ENCODE data around the gene MYOG. TPM values are rescaled to one million over a fixed set of nuclear protein-coding genes. Genes with fewer than 3 reads are reported as not detected.

The MYOG gene
- total and polyA plus RNA-seq, 10 of the 15 experiments (the other 5 are each of a cell fraction or from before 2014, with no cell fraction given) = not detected

DNA sequence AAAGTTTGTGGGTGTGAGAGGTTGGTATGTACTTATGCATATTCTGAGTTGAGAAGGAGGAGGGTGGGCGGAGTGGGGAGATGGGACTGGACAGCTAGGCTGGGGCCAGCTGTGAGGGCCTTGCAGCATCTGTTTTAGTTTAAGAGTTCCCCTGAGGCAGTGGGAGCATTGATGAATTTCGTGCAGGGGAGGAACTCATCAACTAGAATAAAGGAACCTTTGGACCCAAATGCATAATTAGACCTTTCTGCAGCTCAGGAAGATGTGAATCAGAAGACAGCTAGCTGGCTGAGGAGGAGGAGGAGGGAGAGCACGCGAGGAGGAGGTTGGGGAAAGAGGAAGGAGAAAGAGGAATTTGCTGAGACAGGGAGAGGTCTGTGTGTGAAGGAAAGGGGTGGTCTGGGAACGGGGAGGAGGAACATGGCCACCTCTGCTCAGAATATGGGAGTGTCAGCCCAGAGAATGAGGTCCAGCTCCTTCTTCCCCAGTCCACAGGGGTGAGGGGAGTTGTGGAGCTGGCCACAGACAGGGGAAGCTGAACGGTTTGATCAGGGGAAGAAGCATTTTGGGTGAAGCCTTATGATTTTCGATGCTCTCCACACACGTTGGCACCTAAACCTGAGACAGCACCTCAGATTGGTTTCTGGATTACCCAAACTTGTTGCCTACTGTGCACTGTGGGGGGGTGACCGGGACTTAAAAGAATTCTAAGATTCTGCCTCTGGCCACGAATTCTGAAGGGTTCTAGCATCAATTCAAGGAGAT is 27.7 kb downstream of the MYOG start (continued):
- TF ChIP-seq RAD21 (IDR thresholded peaks at IDR 0.05; ENCODE audit: insufficient read depth, low read depth, low read length) = no peak

DNA sequence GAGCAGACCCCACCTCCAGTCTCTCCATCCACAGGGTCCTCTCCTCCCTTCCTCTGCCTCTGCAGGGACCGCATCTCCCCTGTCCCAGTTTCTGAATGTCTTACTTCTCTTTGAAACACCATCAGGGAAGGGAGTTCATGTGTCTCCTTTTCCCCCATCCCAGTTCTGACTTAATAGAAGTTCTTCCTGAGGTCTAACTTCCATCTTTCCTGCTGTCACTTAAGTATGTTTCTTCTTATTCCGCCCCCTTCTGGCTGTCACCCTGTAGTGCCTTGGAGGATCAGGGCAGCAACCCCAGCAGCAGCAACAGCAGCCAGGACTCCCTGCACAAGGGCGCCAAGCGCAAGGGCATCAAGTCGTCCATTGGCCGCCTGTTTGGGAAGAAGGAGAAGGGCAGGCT is 29.3 kb downstream of the MYOG start:
- Histone ChIP-seq H3K27ac (ENCODE audit: control insufficient read depth, insufficient read depth) (no peak overlapping the region), H2AFZ (ENCODE audit: control insufficient read depth, low read depth, low read length) (no peak overlapping the region), H3K79me2 (ENCODE audit: control insufficient read depth, insufficient read depth, low read length) (no peaks in the 10 kb centered on the region), H3K36me3 (ENCODE audit: control insufficient read depth in 2 of 2, insufficient read depth in 2 of 2, low read length in 1 of 2) (no peaks in the 10 kb centered on the region), H3K4me3 (no peak overlapping the region), H3K9ac (ENCODE audit: control insufficient read depth, insufficient read depth, low read length) (no peak overlapping the region), H3K4me2 (ENCODE audit: control insufficient read depth, insufficient read depth) (no peak overlapping the region), H4K20me1 (ENCODE audit: control insufficient read depth, insufficient read depth) (no peaks in the 10 kb centered on the region), H3K9me3 (replicated peaks; ENCODE audit: control insufficient read depth, insufficient read depth, low read length) (no peaks in the 10 kb centered on the region), H3K4me1 (ENCODE audit: control insufficient read depth, insufficient read depth, low read length) (no peaks in the 10 kb centered on the region), H3K27me3 (replicated peaks in 1 of 2; ENCODE audit: control insufficient read depth in 2 of 2, insufficient read depth in 2 of 2, low read length in 1 of 2) (peaks cover 0 to 2% of the 10 kb centered on the region in 2 experiments; a peak in 2 of 4 replicates)
- FAIRE-seq (no peak), ATAC-seq (no peak), DNase-seq (ENCODE audit: low read depth, low spot score) (no peak)
- CTCF ChIA-PET = interaction anchor here (0.7 to 8.7 kb wide), 2 partner anchors 17 to 56 kb away, joined by 4 to 66 read pairs; no protein-coding TSS in a partner anchor
- POLR2A ChIA-PET = no interaction called here
- RAD21 ChIA-PET (ENCODE audit: unreplicated experiment) = interaction anchor here (2.1 kb wide), 1 partner anchor 17 kb away, joined by 6 read pairs; no protein-coding TSS in a partner anchor
- intact Hi-C loops (cut with micrococcal nuclease; ENCODE audit: unreplicated experiment) (no loop called here), in situ Hi-C loops (cut with MboI) (no loop called here)
- no TSS peak for BruUV-seq (replicated peaks)
- no peak for TF ChIP-seq RELA (IDR thresholded peaks at IDR 0.05; ENCODE audit: borderline replicate concordance, partially characterized antibody)
- TF ChIP-seq, protein P1, sequence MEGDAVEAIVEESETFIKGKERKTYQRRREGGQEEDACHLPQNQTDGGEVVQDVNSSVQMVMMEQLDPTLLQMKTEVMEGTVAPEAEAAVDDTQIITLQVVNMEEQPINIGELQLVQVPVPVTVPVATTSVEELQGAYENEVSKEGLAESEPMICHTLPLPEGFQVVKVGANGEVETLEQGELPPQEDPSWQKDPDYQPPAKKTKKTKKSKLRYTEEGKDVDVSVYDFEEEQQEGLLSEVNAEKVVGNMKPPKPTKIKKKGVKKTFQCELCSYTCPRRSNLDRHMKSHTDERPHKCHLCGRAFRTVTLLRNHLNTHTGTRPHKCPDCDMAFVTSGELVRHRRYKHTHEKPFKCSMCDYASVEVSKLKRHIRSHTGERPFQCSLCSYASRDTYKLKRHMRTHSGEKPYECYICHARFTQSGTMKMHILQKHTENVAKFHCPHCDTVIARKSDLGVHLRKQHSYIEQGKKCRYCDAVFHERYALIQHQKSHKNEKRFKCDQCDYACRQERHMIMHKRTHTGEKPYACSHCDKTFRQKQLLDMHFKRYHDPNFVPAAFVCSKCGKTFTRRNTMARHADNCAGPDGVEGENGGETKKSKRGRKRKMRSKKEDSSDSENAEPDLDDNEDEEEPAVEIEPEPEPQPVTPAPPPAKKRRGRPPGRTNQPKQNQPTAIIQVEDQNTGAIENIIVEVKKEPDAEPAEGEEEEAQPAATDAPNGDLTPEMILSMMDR (IDR thresholded peaks at IDR 0.05 in 2 of 3, conservative IDR thresholded peaks at IDR 0.05 in 1 of 3; ENCODE audit: control insufficient read depth in 2 of 3, extremely low read depth in 1 of 3, insufficient read depth in 1 of 3, low read depth in 3 of 3, low read length in 3 of 3) = peak in 2 of 3 experiments; percentile 12 to 27; a peak in 2 of 6 replicates
- SMC1A ChIA-PET (ENCODE audit: uncharacterized antibody, unreplicated experiment) = interaction anchor here (0.6 kb wide), 1 partner anchor 11 kb away, joined by 3 read pairs; no protein-coding TSS in a partner anchor
- WGBS (ENCODE audit: insufficient coverage, insufficient replicate concordance, low lambda C conversion rate, missing lambda C conversion rate) = 59% methylated on average over 6 of the region's 6 CpGs
